IPS DF 4.7 (cell line): ENCODE results near the gene NFIC.
"Not testable (repeated sequence)": the region's sequence is repeated elsewhere in the genome, so short reads cannot be mapped to it uniquely, and the experiment has no call there.

Experiments used
- DNase-seq: peaks from one replicate; pipeline ENCODE4 v3.0.0-alpha.2; 2013; ENCODE audit warnings: low spot score; ENCODE audit errors: extremely low read depth

The NFIC gene

DNA sequence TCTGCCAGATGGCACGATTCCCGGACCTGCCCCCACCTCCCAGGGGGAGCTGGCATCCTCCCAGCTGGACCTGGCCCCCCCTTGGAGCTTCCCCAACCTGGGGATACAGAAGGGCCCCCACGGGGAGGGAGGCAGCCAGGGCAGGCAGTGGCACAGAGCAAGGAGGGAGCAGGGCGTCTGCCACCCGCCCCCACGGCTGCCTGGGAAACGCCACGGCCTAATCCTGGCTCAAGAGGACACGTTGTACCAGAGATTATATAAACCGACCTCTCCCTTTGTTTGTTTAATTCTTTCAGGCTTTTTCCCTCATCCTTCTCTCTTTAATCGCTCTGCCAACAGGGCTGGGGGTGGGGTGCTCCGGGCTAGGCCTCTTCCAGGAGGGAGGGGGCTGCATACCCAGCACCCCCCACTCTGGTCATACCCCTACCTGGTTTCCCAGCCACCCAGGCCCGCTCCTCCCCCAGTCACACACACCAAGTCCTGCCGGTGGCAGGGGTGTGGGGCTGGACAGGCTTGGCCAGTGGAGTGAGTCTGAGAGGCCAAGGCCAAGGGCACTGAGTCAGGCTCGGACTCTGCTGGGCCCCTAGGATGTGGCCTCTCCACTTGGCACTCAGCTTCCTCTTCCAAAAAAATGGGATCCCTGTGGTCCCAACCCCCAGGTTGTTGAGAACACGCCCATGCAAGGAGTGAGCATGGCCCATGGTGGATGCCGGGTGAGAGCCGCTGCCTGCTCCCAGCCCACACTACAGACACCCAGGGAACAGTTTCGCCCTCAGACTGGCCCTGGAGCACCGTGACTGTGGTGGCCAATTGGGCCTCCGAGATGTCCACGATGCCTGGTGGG lies 29.5 kb upstream of the NFIC start:
- DNase-seq: no peak

- no peak for DNase-seq
Observed at GRCh38 chr19:3338541-3339181, 27.7 kb upstream of the NFIC start.

DNA sequence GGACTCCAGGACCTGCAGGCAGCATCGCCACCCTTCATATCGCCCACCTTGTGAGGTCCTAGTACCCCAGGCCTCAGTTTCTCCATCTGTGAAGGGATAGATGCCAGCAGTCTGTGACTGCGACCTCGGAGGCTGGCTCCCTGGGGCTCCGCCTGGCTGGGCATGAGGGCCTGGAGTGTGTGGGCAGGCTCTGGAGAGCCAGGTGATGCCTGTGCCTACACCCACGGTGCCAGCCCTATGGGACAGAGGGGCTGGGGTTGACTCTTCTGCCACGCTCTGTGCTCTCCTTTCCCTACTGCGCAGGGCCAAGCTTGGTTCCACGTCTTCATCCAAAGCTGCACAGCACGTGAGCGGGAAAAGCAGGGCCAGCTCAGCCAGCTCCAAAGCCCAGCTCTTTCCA lies 26.0 kb upstream of the NFIC start:
- DNase-seq: no peak

DNA sequence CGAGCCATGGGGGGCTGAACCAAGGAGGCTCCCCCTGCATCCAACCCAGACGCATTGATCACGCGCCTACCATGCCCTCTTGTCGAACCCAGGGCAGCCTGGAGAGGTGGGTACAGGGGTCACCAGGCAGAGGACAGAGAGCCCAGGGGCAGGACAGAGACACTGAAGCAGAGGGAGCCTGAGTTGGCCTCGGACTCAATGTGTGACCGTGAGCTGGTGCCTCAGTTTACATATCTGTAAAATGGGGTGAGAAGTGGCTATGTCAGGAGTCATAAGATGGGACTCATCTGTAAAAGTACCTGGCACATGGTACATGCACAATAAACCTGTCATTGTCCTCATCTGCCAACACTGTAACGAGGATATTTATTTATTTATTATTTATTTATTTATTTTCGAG lies 24.1 kb upstream of the NFIC start:
- no peak for DNase-seq

DNA sequence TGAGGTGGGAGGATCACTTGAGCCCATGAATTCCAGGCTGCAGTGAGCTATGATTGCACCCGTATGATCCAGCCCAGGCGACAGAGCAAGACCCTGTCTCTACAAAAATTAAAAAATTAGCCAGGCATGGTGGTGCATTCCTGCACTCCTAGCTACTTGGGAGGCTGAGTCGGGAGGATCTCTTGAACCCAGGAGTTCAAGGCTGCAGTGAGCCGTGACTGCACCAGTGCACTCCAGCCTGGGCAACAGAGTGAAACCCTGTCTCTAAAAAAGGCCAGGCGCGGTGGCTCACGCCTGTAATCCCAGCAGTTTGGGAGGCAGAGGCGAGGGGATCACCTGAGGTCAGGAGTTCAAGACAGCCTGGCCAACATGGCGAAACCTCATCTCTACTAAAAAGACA lies 23.4 kb upstream of the NFIC start:
- DNase-seq: not testable (repeated sequence)

DNA sequence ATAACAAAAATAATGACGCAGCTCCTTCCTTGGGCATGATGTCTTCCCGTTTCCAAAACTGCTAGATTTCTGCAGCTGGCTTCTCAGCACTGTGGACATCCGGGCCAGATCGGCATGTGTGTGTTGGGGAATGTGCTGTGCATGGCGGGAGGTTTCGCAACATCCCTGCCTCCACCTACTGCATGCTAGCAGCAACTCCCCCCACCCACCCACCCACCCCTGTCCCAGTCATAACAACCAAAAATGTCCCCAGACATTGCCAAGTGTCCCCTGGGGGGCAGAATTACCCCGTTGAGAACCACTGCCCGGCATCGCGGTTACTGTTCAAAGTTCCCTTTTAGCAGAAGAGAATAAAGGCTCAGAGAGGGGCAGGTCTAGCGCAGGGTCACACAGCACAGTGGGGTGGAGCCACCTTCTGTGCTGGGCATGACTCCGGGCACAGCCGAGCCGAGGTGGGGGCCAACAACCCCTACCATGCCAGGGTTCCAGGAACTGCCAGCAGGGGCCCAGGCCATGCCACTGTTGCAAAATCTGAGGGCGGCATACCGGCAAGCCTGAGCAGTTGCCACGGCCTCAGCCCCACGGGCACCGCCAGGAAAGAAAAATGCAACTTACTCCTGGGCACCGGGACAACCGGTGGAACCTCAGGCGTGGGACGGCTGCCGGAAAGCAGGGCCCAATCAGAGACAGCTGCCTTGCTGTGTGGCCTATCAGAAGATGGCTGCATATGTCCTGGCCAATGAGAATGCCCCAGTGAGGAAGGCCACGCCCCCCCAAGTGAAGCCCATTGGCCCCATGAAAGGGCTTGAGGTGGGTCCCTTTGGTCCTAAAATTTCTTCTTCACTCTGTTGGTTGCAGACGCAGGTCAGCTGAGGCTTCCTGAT lies 22.5 kb upstream of the NFIC start:
- no peak for DNase-seq

- DNase-seq: no peak
Observed at GRCh38 chr19:3344608-3345598, 21.5 kb upstream of the NFIC start.

GRCh38 chr19:3345850-3346460 lies 20.4 kb upstream of the NFIC start:
- DNase-seq: no peak

DNA sequence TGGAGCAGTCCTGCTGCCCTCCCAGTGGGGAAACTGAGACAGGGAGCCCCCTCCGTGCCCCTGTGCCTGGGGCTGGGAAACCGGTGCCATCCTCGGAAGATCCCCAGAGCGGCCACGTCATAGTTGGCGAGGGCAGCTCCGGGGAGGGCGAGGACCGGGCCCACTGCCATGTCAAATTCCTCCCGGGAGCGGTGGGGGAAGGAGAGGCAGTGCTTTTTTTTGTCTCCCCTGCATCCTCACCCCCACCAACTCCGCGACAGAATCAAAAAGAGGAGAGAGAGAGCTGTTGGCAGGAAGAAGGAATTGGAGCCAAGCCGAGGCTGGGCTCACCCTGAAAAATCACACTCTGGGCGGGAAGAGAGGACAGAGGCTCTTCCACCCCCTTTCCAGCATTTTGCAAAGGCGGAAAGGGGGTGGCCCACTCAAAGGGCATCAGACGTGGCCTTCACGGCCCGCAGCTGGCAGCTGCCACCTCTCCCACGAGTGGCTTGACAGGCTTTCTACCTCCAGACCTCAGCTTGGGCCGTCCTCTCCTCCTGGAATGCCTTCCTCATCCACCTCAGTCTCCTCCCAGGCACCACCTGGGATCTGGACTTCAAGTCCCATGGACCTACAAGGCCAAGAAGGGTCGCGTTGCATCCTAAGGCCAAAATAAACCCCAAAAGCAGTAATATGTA lies 19.6 kb upstream of the NFIC start:
- no peak for DNase-seq

DNA sequence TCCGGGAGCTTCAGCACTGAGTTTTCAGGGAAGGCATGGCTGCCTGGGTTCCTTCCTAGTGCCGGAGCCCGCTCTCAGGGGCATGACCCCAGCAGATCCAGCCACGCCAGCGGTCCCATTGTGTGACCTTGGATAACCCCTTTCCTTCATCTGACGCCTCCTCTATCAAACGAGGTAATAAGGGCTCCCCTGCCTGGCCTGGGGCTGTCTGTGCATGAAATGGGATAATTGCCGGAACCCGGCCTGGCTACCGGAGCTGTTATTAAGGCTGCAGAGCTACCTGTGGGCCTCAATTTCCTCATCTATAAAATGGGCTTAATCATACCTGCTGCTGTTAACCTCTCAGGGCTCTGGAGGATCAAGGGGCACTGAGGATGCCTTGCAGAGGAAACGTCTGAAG lies 18.3 kb upstream of the NFIC start:
- no peak for DNase-seq

DNA sequence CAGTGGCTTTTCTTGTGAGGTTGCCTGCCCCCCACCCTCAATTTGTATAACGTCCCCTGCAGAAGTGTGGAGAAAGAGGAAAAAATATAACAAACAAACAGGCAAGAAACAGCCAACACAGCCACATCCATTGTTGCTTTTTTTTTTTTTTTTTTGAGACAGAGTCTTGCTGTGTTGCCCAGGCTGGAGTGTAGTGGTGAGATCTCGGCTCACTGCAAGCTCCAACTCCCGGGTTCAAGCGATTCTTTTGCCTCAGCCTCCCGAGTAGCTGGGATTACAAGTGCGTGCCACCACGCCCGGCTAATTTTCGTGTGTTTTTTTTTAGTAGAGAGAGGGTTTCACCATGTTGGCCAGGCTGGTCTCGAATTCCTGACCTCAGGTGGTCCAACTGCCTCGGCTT lies 17.9 kb upstream of the NFIC start:
- not testable (repeated sequence) for DNase-seq

DNA sequence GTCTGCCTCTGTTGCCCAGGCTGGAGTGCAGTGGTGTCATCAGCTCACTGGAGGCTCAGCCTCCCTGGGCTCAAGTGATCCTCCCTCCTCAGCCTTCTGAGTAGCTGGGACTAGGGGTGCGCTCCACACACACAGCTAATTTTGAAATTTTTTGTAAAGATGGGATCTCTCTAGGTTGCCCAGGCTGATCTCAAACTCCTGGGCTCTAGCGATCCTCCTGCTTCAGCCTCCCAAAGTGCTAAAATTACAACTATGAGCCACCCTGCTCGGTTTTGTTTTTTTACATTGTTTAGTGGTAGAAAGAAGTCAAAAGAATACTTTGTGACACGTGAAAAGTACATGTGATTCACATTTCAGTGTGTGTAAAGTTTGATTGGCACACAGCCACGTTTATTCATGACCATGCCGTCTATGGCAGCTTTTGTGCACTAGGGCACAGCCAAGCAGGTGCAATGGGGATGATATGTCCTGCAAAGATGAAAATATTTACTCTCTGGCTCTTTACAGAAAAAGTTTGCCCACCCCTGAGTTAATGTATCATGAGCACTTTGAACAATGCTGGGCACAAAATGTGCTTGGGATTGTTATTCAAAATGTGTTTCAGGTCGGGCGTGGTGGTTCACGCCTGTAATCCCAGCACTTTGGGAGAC lies 16.2 kb upstream of the NFIC start:
- no peak for DNase-seq

GRCh38 chr19:3351702-3352447 lies 14.5 kb upstream of the NFIC start:
- DNase-seq: no peak

DNA sequence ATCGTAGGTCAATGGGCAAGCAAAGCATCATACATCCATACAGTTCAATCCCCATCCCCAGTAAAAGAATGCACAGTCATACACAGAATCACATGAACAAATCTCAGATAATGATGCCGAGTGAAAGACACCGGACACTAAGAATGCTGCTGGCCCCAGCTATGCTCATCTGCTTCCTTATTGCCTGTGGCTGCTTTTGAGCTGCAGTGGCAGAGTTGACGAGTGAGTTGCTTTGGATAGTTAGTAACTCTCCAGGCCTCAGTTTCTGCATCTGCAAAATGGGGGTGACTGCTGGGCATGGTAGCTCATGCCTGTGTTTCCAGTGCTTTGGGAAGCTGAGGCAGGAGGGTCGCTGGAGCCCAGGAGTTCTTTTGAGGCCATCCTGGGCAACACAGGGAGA lies 12.9 kb upstream of the NFIC start:
- DNase-seq: no peak

DNA sequence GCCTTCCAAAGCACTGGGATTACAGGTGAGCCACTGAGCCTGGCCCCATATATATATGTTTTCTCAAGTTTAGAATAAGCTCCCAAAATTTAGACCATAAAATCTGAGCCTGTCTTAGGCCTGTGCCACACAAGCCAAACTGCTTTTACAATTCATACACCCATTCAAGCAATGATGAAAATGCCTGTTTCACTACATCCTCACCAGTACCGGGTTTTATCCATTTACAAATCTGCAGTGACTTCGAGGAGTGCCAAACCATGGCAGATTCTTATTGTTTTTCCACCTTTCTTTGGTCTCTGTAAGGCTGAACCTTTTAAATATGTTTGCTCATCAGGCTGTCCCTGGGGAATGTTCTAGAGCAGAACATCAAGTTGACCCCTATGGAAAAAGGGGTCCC lies 9.6 kb upstream of the NFIC start:
- no peak for DNase-seq

GRCh38 chr19:3357271-3357991 lies 9.0 kb upstream of the NFIC start:
- no peak for DNase-seq

GRCh38 chr19:3357992-3358688 lies 8.2 kb upstream of the NFIC start:
- no peak for DNase-seq

- no peak for DNase-seq
Observed at GRCh38 chr19:3358689-3359014, 7.7 kb upstream of the NFIC start.
